Activated naive CD8-positive, alpha-beta T cell (primary cell): ENCODE measurements around the gene MOCOS.

Source experiments
- H3K27ac Mint-ChIP-seq: one replicate; pipeline ENCODE4 v1.8.0; 2021; ENCODE audit warnings: mixed read lengths
- H3K27me3 Mint-ChIP-seq: one replicate; pipeline ENCODE4 v1.8.0; 2021; ENCODE audit warnings: mixed read lengths
- H3K36me3 Mint-ChIP-seq: one replicate; pipeline ENCODE4 v1.8.0; 2021; ENCODE audit warnings: mixed read lengths
- H3K4me1 Mint-ChIP-seq: one replicate; pipeline ENCODE4 v1.8.0; 2021; ENCODE audit warnings: low read depth, mixed read lengths
- H3K4me3 Mint-ChIP-seq: one replicate; pipeline ENCODE4 v1.8.0; 2021; ENCODE audit warnings: mild to moderate bottlenecking, mixed read lengths
- H3K9me3 Mint-ChIP-seq: one replicate; pipeline ENCODE4 v1.8.0; 2021; ENCODE audit warnings: low read depth, mixed read lengths

Gene MOCOS

DNA sequence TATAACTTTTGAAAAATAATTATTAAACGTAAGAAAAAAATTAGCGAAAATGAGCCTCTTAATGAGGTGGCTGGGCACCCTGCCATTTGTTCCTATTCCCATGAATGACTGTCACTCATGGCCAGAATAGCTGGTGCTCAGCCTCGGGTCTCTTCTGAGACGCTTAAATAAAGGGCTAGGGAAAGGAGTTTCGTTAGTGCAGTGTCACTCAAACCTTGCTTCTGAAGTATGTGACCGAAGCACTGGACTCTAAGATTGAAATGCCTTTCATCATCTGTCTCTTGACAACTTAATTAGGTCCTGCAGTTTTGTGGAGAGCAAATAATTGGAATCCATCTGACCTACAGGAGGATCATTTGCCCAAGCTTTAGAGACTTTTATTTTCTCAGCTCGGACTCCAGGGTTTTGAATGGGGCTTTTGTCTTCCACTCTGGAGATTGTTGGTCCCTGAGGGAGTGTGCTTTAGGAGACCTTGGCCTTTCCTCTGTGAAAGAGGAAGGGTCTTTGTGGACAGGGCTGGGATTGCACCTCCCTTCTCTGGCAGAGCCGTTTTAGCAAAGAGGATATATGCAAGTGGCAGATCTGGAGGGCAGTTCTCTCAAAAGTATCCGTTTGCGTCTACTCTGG, 67.9 kb downstream of the MOCOS start:
- Mint-ChIP-seq H3K9me3 (no peaks in the 10 kb centered on the region), H3K27ac (no peak overlapping the region), H3K4me3 (no peak overlapping the region), H3K4me1 (no peaks in the 10 kb centered on the region), H3K36me3 (no peaks in the 10 kb centered on the region), H3K27me3 (peaks cover 13% of the 10 kb centered on the region)

DNA sequence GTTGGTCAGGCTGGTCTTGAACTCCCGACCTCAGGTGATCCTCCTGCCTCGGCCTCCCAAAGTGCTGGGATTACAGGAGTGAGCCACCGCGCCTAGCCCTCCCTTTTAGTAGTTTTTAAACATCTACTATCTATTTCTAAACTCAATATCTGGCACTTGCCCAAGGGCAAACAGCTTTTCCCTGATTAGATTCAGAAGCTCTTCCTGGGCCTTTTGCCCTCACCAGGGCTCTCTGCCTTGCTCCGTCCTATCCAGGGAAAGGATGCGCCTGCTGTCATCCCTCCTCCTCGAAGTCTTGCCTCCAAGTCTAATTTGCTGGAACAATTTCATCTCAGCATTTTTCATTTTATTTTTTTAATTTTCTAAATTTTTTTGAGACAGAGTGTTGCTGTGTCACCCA, 68.8 kb downstream of the MOCOS start:
- Mint-ChIP-seq H3K9me3 (no peaks in the 10 kb centered on the region), H3K27ac (no peak overlapping the region), H3K27me3 (peaks cover 13% of the 10 kb centered on the region), H3K4me3 (no peak overlapping the region), H3K36me3 (no peaks in the 10 kb centered on the region), H3K4me1 (no peaks in the 10 kb centered on the region)

DNA sequence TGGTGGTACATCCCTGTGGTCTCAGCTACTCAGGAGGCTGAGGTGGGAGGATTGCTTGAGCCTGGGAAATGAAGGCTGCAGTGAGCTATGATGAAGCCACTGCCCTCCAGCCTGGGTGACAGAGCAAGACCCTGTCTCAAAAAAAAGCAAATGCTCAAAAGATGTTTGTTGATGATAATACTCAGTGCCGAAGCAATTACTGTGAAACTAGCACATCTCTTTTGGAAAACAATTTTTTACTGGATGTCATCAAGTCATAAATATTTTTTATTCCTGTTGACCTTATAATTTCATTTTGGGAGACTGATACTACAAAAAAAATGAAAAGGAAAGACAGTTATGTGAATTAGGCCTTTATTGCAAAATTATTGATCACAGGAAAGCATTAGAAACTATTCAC, 75.7 kb downstream of the MOCOS start:
- Mint-ChIP-seq H3K9me3 (no peaks in the 10 kb centered on the region), H3K36me3 (no peaks in the 10 kb centered on the region), H3K27me3 (peaks cover 2% of the 10 kb centered on the region), H3K4me1 (peaks cover under 1% of the 10 kb centered on the region), H3K27ac (no peak overlapping the region), H3K4me3 (no peak overlapping the region)

DNA sequence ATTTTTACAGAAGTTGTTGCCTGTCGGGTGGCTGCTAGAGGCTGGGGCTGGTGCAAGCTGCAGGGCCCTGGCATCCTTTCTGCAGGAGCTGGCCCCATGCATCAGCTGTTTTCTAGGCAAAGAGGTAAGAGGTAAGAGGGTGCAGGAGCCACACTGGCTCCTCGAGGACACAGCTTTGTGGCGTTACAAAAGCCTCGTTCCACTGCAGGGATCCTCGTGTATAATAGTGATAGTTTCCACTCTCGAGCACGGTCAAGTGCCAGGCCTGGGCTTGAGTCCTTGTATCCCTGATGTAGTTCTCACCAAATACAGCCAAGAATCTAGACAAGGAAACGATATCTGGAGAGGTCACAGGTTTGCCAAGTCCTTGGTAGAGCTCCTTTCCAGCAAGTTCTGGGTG, 77.0 kb downstream of the MOCOS start:
- H3K27me3 Mint-ChIP-seq, result no peaks in the 10 kb centered on the region
- H3K9me3 Mint-ChIP-seq, result no peaks in the 10 kb centered on the region
- H3K4me1 Mint-ChIP-seq, result peaks cover 2% of the 10 kb centered on the region
- no peaks in the 10 kb centered on the region for H3K36me3 Mint-ChIP-seq
- H3K4me3 Mint-ChIP-seq, result no peak overlapping the region
- H3K27ac Mint-ChIP-seq, result no peak overlapping the region

DNA sequence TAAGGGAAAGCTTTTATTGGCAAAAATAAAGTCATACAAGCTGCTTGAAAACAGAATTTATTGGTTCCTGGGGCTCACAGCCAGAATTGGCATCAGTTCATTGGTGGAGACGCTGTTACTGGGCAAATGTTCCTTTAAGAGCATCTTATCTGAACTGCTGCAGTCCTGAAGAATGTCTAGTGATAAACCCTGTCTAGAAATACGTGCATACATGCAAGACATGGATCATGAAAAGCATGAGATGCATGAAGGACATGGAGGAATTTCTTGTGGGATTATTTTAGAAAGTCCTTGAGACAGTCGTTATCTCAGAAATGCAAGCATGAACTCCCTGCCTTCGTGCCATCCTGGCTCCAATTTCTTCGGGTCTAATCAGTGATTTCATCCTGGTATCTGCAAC, 77.7 kb downstream of the MOCOS start:
- peaks cover 2% of the 10 kb centered on the region for H3K4me1 Mint-ChIP-seq
- no peak overlapping the region for H3K27ac Mint-ChIP-seq
- no peaks in the 10 kb centered on the region for H3K9me3 Mint-ChIP-seq
- peaks cover 2% of the 10 kb centered on the region for H3K27me3 Mint-ChIP-seq
- no peak overlapping the region for H3K4me3 Mint-ChIP-seq
- no peaks in the 10 kb centered on the region for H3K36me3 Mint-ChIP-seq

DNA sequence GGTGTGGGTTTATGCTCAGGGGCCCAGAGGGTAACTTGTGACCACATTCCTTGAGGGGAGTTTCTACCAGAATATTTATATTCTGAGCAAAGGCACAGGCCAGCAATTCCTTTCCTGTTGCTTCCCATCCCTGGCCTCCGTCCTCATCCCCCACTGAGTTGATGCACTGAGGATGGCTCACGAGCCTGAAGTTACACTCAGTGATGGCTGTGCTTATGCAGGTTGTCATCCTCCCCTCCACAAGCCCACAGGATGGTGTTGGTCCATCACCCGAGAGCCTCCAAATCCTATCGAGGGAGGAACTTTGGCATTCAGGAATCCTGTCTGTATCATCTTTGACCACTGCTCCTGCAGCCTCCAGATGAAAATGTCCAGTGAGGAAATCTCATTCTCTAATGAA, 81.9 kb downstream of the MOCOS start:
- Mint-ChIP-seq H3K27ac (no peak overlapping the region), H3K9me3 (no peaks in the 10 kb centered on the region), H3K36me3 (no peaks in the 10 kb centered on the region), H3K27me3 (peaks cover 7% of the 10 kb centered on the region), H3K4me3 (no peak overlapping the region), H3K4me1 (peaks cover 2% of the 10 kb centered on the region)

DNA sequence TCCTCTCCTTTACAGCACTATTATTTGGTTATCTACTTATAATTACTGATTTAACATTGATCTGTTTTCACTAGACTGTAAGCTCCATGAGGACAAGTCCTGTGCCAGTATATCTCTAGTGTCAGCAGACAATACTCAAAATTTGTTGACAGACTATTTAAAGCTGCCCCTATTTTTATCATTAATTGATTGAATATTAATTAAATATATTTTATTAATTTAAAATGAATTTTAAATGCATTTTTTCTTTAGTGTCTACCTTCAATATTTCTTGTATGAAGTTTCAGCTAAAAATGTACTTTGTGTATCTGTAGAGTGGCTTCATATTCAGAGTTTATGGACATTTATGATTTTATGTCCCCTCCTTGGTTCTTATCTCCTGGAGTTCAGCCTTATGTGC, 83.9 kb downstream of the MOCOS start:
- Mint-ChIP-seq H3K9me3 (no peaks in the 10 kb centered on the region), H3K27ac (no peak overlapping the region), H3K4me3 (no peak overlapping the region), H3K27me3 (peaks cover 16% of the 10 kb centered on the region), H3K4me1 (peaks cover 2% of the 10 kb centered on the region), H3K36me3 (no peaks in the 10 kb centered on the region)

DNA sequence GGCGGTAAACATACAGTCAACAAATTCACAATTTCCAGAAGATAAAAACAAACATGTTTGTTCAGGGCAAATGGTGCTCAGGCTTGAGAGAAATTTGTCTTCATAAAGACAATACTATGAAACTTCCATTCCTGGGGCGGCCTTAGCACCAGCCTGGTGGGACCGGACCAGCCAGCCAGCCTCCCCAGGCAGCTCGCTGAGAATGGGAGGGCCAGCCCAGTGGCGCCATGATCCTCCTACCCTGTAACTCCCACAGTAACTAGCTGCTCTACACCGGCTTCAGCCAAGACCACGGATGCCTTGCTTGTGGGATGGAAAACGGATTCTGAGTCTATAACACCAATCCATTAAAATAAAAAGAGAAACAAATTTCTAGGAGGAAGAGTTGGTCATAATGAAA, 86.0 kb downstream of the MOCOS start:
- Mint-ChIP-seq H3K27me3 (peaks cover 18% of the 10 kb centered on the region), H3K36me3 (no peaks in the 10 kb centered on the region), H3K4me1 (no peaks in the 10 kb centered on the region), H3K27ac (no peak overlapping the region), H3K9me3 (no peaks in the 10 kb centered on the region), H3K4me3 (no peak overlapping the region)

DNA sequence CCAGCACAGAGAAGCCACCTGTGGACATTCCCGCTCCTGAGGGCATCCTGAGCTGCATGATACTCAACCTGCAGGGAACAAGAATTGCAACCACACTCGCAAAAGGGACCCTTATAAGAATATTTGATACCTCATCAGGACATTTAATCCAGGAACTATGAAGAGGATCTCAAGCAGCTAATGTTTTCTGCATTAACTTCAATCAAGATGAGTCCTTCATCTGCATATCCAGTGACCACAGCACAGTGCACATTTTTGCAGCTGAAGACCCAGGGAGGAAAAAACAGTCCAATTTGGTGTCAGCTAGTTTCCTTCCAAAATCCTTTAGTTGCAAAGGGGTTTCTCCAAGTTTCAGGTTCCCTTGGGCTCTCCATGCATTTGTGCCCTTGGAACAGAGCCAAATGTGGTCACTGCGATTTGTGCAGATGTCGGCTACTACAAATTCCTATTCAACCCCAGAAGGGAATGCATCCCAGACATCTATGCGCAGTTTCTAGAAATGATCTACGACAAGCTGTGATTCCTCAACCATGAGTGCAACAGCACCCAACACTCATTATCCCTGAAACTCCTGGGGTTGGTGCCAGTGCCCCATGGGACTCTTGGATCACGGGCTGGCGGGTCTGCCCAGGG, 86.9 kb downstream of the MOCOS start:
- no peaks in the 10 kb centered on the region for H3K36me3 Mint-ChIP-seq
- no peak overlapping the region for H3K27ac Mint-ChIP-seq
- peaks cover 18% of the 10 kb centered on the region for H3K27me3 Mint-ChIP-seq
- H3K4me3 Mint-ChIP-seq, result no peak overlapping the region
- no peaks in the 10 kb centered on the region for H3K4me1 Mint-ChIP-seq
- no peaks in the 10 kb centered on the region for H3K9me3 Mint-ChIP-seq

DNA sequence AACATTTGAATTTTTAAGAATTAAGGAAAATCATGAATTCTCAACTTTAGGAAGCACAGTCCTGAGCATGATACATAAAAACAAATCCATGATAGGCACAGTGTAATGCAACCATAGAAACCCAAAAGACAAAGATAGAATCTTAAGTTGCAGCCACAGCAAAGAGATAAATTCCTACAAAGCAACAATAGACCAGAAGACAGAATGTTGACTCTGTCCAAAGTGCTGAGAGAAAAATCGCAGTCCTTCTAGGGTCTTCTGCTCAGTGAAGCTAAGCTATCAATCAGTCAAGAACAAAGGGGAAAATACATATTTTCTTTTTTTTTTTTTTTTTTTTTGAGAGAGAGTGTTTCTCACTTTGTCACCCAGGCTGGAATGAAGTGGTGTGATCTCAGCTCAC, 88.3 kb downstream of the MOCOS start:
- Mint-ChIP-seq H3K36me3 (no peaks in the 10 kb centered on the region), H3K4me3 (no peak overlapping the region), H3K27me3 (peaks cover 19% of the 10 kb centered on the region), H3K4me1 (no peaks in the 10 kb centered on the region), H3K9me3 (no peaks in the 10 kb centered on the region), H3K27ac (no peak overlapping the region)

DNA sequence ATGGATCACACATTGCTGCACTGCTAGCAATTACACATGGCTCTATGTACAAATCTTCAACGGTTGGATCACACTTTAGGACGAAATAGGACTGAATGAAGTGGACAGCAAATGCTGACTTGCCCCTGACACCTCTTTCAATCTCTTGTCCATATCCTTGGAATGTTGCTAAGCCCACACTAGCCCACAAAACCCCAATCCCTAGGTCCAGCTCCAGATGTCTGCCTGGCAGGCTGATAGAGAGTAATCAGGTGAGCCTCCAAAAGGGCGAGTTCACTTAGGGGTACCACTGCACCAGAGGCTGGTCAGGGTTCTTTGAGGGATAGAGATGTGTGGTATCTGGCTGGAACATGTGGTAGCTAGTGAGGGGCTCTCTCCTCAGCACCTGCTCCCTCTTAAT, 91.7 kb downstream of the MOCOS start:
- Mint-ChIP-seq H3K27me3 (peaks cover 14% of the 10 kb centered on the region), H3K4me1 (no peaks in the 10 kb centered on the region), H3K4me3 (no peak overlapping the region), H3K36me3 (no peaks in the 10 kb centered on the region), H3K9me3 (no peaks in the 10 kb centered on the region), H3K27ac (no peak overlapping the region)

DNA sequence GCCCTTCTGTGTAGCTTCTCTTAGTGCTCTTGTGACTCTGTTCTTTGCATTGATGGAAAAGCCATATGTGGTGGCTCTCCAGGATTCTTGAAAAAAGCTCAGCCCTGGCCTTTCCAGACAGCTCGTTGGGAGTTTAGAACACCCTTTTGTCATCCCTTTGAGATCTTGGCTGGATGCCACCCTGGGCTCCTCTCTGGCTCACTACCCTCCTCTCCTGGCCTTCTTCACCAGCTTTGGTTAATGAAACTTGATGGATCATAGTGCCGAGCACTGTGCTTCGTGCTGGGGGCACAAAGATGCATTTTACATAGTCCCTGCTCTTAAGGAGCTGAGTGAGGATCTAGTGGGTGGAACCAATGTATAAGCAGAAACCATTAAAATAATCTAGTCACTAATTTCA, 94.6 kb downstream of the MOCOS start:
- H3K36me3 Mint-ChIP-seq, result no peaks in the 10 kb centered on the region
- H3K4me3 Mint-ChIP-seq, result no peak overlapping the region
- H3K27ac Mint-ChIP-seq, result no peak overlapping the region
- H3K9me3 Mint-ChIP-seq, result no peaks in the 10 kb centered on the region
- H3K27me3 Mint-ChIP-seq, result peaks cover 13% of the 10 kb centered on the region
- peaks cover 2% of the 10 kb centered on the region for H3K4me1 Mint-ChIP-seq

DNA sequence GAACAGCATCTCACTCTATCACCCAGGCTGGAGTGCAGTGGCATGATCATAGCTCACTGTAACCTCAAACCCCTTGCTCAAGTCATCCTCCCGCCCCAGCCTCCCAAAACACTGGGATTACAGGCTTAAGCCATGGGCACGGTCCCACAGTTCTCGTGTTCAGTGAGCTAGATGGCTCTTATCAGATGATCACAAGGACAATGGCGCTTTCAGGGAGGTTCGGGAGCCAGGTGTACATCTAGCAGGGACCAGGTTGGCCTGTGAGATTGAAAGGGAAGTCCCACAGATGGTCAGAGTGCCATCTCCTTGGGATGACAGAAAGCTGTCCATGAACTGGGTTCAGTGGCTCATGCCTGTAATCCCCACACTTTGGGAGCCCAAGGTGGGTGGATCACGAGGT, 96.2 kb downstream of the MOCOS start:
- H3K4me1 Mint-ChIP-seq, result peaks cover 2% of the 10 kb centered on the region
- peaks cover 13% of the 10 kb centered on the region for H3K27me3 Mint-ChIP-seq
- no peak overlapping the region for H3K27ac Mint-ChIP-seq
- no peaks in the 10 kb centered on the region for H3K36me3 Mint-ChIP-seq
- H3K9me3 Mint-ChIP-seq, result no peaks in the 10 kb centered on the region
- H3K4me3 Mint-ChIP-seq, result no peak overlapping the region

DNA sequence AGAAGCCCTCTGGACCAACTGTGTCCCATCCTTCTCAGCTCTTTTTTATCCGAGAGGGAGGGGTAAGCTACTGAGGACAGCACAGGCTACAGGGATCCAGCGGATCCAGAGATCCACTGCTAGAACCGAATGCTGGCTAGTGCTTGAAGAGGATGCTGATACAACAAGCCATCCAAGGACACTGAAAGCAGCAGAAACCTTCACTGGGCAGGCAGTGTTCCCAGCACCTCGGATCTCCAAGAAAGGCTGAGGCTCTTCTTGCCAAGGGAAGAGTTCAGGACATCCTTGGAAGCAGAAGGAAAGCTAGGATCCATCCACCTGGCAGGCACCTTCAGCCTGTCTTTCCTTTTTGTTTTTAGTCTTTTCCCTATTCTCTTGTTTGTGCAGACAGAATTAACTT, 97.0 kb downstream of the MOCOS start:
- no peak overlapping the region for H3K27ac Mint-ChIP-seq
- H3K9me3 Mint-ChIP-seq, result no peaks in the 10 kb centered on the region
- H3K27me3 Mint-ChIP-seq, result peaks cover 13% of the 10 kb centered on the region
- H3K4me3 Mint-ChIP-seq, result no peak overlapping the region
- peaks cover 2% of the 10 kb centered on the region for H3K4me1 Mint-ChIP-seq
- no peaks in the 10 kb centered on the region for H3K36me3 Mint-ChIP-seq

DNA sequence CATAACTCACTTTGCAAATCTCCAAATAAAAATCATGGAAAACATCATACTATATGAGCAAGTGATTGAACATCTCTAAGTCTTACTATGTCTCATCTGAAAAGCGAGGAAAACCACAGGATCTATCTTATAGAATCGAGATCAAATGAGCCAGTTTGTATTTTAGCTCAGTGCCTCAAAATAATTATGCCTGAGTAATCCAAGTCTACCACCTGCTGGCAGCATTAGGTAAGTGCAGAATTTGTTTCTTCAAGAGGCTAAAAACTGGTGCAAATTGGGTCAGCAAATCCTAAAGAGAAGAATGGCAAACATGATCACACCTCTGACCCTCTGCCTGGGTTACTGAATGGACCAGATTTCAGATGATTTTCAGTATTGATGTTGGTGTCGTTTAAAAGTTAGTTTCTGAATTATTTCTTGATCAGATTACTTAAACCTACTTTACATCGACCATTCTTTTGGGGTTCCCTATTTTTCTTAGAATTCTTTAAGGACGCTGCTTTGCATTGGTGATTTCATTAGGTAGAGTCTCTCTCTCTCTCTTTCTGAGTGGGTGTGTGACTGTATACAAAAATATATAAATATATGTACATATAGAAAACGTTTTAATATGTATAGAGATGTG, 97.5 kb downstream of the MOCOS start:
- Mint-ChIP-seq H3K4me1 (peaks cover 2% of the 10 kb centered on the region), H3K4me3 (no peak overlapping the region), H3K36me3 (no peaks in the 10 kb centered on the region), H3K9me3 (no peaks in the 10 kb centered on the region), H3K27me3 (peaks cover 13% of the 10 kb centered on the region), H3K27ac (no peak overlapping the region)

DNA sequence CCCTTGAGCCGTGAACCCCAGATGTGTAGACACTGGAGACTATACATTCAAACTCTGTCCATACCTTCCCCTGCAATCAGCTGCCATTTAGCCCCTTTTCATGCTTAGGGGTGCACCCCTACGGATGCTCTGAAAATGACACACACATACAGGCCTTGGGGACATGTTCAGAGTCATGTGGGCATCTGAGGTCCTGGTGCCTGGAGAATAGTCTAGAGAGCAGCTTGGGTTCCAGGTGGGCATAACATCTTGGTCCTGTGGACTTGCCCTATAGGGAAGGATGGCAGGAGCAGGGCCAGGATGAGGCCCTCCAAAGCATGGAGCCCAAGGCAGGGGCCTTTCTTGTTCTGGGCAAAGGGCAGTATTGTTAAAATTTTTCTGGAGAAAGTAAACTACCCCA, 100.4 kb downstream of the MOCOS start:
- Mint-ChIP-seq H3K27ac (no peak overlapping the region), H3K4me3 (no peak overlapping the region), H3K4me1 (peaks cover 2% of the 10 kb centered on the region), H3K27me3 (peaks cover 18% of the 10 kb centered on the region), H3K9me3 (no peaks in the 10 kb centered on the region), H3K36me3 (no peaks in the 10 kb centered on the region)
